ENCODE results near the gene NCOA5. TPM values are rescaled to one million over a fixed set of nuclear protein-coding genes. Genes with fewer than 3 reads are reported as not detected.

NCOA5 gene
- total and polyA plus RNA-seq, 2 experiments from 2014 or later, result 8.4 to 22.8 TPM

DNA sequence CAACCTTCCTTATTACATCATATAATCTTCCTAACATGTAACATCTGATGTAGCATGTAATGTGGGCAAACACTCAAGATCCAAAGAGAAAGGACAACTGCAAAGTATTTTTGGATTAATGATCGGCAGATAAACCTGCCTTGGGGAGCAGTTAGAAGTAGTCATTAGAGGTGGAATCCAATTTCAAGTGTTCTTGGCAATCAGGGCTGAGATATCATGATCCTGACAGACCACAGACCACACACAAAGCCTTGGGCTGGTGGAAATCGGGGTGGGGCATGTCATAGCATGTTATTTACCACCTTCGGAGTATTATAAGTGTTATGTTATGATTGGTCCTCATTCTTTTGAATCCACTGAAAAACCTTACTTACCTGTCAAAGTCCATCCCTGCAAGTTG lies 16.3 kb downstream of the NCOA5 start (continued):
- TF ChIP-seq, protein P1, sequence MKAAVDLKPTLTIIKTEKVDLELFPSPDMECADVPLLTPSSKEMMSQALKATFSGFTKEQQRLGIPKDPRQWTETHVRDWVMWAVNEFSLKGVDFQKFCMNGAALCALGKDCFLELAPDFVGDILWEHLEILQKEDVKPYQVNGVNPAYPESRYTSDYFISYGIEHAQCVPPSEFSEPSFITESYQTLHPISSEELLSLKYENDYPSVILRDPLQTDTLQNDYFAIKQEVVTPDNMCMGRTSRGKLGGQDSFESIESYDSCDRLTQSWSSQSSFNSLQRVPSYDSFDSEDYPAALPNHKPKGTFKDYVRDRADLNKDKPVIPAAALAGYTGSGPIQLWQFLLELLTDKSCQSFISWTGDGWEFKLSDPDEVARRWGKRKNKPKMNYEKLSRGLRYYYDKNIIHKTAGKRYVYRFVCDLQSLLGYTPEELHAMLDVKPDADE (IDR thresholded peaks at IDR 0.05), result no peak
- no peak for TF ChIP-seq JUNB (IDR thresholded peaks at IDR 0.05; ENCODE audit: unreplicated experiment)
- no peak for TF ChIP-seq REST (IDR thresholded peaks at IDR 0.05; ENCODE audit: unreplicated experiment)
- TF ChIP-seq, protein P2, sequence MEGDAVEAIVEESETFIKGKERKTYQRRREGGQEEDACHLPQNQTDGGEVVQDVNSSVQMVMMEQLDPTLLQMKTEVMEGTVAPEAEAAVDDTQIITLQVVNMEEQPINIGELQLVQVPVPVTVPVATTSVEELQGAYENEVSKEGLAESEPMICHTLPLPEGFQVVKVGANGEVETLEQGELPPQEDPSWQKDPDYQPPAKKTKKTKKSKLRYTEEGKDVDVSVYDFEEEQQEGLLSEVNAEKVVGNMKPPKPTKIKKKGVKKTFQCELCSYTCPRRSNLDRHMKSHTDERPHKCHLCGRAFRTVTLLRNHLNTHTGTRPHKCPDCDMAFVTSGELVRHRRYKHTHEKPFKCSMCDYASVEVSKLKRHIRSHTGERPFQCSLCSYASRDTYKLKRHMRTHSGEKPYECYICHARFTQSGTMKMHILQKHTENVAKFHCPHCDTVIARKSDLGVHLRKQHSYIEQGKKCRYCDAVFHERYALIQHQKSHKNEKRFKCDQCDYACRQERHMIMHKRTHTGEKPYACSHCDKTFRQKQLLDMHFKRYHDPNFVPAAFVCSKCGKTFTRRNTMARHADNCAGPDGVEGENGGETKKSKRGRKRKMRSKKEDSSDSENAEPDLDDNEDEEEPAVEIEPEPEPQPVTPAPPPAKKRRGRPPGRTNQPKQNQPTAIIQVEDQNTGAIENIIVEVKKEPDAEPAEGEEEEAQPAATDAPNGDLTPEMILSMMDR (conservative IDR thresholded peaks at IDR 0.05; ENCODE audit: low read depth in 2 of 2), result no peak
- TF ChIP-seq EZH2phosphoT487 (IDR thresholded peaks at IDR 0.05; ENCODE audit: unreplicated experiment), result no peak

DNA sequence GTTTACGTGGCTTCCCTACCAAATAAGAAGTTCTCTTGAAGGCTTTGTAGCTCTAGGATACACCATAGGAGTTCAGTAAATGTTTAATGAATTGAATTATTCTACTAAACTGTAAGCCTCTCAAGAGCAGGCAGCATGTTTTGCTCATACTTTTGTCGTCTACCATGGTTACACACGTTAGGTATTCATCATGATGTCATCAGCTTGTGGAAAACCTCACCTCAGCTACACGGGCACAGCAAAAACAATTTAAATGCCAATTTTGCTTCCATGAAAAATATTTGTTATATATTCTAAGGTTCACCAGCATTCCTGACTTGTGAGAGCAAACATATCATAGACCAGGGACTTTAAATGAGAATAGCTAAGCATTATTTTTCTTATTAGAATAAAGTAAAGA lies 16.7 kb downstream of the NCOA5 start:
- DNase-seq (ENCODE audit: low spot score) (no peak), ATAC-seq (no peak)
- H3K27ac Mint-ChIP-seq, result no peak overlapping the region
- no peak overlapping the region for H3K27ac ChIP-seq (ENCODE audit: low read depth)
- no peak overlapping the region for H3K4me3 Mint-ChIP-seq
- H3K27me3 ChIP-seq (ENCODE audit: insufficient read depth), result no peaks in the 10 kb centered on the region
- H2AFZ ChIP-seq, result no peak overlapping the region
- H3K4me2 ChIP-seq, result no peak overlapping the region
- no peak overlapping the region for H3K4me3 ChIP-seq
- peaks cover 13% of the 10 kb centered on the region for H3K79me2 ChIP-seq (replicated peaks; ENCODE audit: insufficient read depth)
- no peaks in the 10 kb centered on the region for H3K9me2 ChIP-seq (ENCODE audit: insufficient read depth)
- 0 out of 2 replicates have a peak, but pooled peaks cover 7% of the 10 kb centered on the region for H3K36me3 ChIP-seq (ENCODE audit: insufficient read depth)
- no peaks in the 10 kb centered on the region for H3K27me3 Mint-ChIP-seq (ENCODE audit: insufficient read depth, low read depth, poor library complexity)
- H4K20me1 ChIP-seq (replicated peaks; ENCODE audit: insufficient read depth), result peaks cover 11% of the 10 kb centered on the region
- peaks cover 39% of the 10 kb centered on the region for H3K4me1 ChIP-seq (ENCODE audit: insufficient read depth)
- peaks cover 16% of the 10 kb centered on the region for H3K4me1 Mint-ChIP-seq
- peaks cover 5% of the 10 kb centered on the region; the same call in 1 of the 2 replicates for H3F3A ChIP-seq (replicated peaks; ENCODE audit: low read depth)
- no peaks in the 10 kb centered on the region for H3K9me3 Mint-ChIP-seq
- H3K36me3 Mint-ChIP-seq (ENCODE audit: low read depth), result peaks cover 17% of the 10 kb centered on the region; the same call in 2 of the 3 replicates
- TF ChIP-seq POLR2AphosphoS5 (IDR thresholded peaks at IDR 0.05; ENCODE audit: low read depth) (no peak), CREB1 (CRISPR knock-in tag; IDR thresholded peaks at IDR 0.05; ENCODE audit: low read depth) (no peak), EZH2 (IDR thresholded peaks at IDR 0.05; ENCODE audit: low read depth, unreplicated experiment) (no peak)
